ENCODE data around the gene PIH1D2.

DNA sequence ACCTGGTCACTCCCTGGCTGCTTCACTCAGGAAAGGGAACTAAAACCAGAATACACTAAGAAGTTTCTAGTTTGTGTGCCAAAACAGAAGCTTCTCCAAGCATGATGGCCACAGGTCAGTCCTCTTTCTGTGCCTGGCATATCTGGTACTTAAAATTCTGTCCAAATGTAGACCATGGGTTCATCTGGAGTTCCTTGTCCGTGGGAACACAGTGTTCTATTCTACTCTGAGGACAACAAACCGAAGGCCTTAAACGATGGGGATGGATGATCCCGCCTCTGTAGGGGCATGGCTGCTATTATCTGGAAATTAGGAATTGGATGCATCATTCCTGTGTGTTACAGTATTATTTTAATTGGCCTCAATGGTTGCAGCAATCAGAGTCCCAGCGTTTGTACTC, 54.8 kb downstream of the PIH1D2 start:
- TF ChIP-seq, protein P1, sequence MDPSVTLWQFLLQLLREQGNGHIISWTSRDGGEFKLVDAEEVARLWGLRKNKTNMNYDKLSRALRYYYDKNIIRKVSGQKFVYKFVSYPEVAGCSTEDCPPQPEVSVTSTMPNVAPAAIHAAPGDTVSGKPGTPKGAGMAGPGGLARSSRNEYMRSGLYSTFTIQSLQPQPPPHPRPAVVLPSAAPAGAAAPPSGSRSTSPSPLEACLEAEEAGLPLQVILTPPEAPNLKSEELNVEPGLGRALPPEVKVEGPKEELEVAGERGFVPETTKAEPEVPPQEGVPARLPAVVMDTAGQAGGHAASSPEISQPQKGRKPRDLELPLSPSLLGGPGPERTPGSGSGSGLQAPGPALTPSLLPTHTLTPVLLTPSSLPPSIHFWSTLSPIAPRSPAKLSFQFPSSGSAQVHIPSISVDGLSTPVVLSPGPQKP (IDR thresholded peaks at IDR 0.05; ENCODE audit: low read depth, low read length): no peak
- TF ChIP-seq ATF7 (IDR thresholded peaks at IDR 0.05; ENCODE audit: low read depth): no peak
- no peak for TF ChIP-seq CREB1 (IDR thresholded peaks at IDR 0.05; ENCODE audit: low read depth)
- TF ChIP-seq, protein P2, sequence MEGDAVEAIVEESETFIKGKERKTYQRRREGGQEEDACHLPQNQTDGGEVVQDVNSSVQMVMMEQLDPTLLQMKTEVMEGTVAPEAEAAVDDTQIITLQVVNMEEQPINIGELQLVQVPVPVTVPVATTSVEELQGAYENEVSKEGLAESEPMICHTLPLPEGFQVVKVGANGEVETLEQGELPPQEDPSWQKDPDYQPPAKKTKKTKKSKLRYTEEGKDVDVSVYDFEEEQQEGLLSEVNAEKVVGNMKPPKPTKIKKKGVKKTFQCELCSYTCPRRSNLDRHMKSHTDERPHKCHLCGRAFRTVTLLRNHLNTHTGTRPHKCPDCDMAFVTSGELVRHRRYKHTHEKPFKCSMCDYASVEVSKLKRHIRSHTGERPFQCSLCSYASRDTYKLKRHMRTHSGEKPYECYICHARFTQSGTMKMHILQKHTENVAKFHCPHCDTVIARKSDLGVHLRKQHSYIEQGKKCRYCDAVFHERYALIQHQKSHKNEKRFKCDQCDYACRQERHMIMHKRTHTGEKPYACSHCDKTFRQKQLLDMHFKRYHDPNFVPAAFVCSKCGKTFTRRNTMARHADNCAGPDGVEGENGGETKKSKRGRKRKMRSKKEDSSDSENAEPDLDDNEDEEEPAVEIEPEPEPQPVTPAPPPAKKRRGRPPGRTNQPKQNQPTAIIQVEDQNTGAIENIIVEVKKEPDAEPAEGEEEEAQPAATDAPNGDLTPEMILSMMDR (IDR thresholded peaks at IDR 0.05 in 2 of 3, conservative IDR thresholded peaks at IDR 0.05 in 1 of 3; ENCODE audit: control insufficient read depth in 2 of 3, extremely low read depth in 1 of 3, insufficient read depth in 1 of 3, low read depth in 3 of 3, low read length in 3 of 3): no peak
- no peak for TF ChIP-seq CREM (IDR thresholded peaks at IDR 0.05; ENCODE audit: low read depth)
- TF ChIP-seq CHD2 (IDR thresholded peaks at IDR 0.05; ENCODE audit: borderline replicate concordance, low read depth, low read length): no peak
- TF ChIP-seq EZH2 (IDR thresholded peaks at IDR 0.05; ENCODE audit: borderline replicate concordance, control insufficient read depth, low read depth, low read length): no peak
- no peak for TF ChIP-seq RB1 (IDR thresholded peaks at IDR 0.05; ENCODE audit: borderline replicate concordance)

All from GM12878 (cell line).